Endodermal cell (in vitro differentiated cells): ENCODE results near the gene STT3A. TPM values are rescaled to one million over a fixed set of nuclear protein-coding genes. Genes with fewer than 3 reads are reported as not detected.
A peak's percentile ranks its signal among the peaks of the same experiment; 100 is the strongest.

Experiments
- DNase-seq: peaks from one replicate; pipeline ENCODE4 v3.0.0-alpha.2; 2017
- H3K27ac ChIP-seq: 2 replicates; pipeline ENCODE4 v1.5.1; 2013; ENCODE audit warnings: mild to moderate bottlenecking, low read depth, low read length, moderate library complexity
- H3K27me3 ChIP-seq: 2 replicates; pipeline ENCODE4 v1.6.1; 2013; ENCODE audit warnings: mild to moderate bottlenecking, low read length, moderate library complexity; ENCODE audit not compliant: insufficient read depth, control insufficient read depth, poor library complexity, severe bottlenecking
- H3K36me3 ChIP-seq: 2 replicates; pipeline ENCODE4 v1.7.0; 2013; ENCODE audit warnings: mild to moderate bottlenecking, low read length, moderate library complexity; ENCODE audit not compliant: control insufficient read depth, insufficient read depth
- H3K4me1 ChIP-seq: one replicate; pipeline ENCODE4 v1.7.0; 2013; ENCODE audit warnings: low read length; ENCODE audit not compliant: control insufficient read depth, insufficient read depth
- H3K4me3 ChIP-seq: 2 replicates; pipeline ENCODE4 v1.5.1; 2013; ENCODE audit warnings: mild to moderate bottlenecking, low read length, moderate library complexity
- H3K9ac ChIP-seq: 2 replicates; pipeline ENCODE4 v1.6.1; 2013; ENCODE audit warnings: mild to moderate bottlenecking, low read length, moderate library complexity; ENCODE audit not compliant: poor library complexity, severe bottlenecking; ENCODE audit errors: extremely low read depth
- H3K9me3 ChIP-seq: 2 replicates; pipeline ENCODE4 v1.6.1; 2013; ENCODE audit warnings: mild to moderate bottlenecking, low read length, moderate library complexity; ENCODE audit not compliant: control insufficient read depth
- H3K27ac Mint-ChIP-seq: 2 replicates; pipeline ENCODE4 v1.8.0; 2020; ENCODE audit warnings: mixed read lengths
- H3K27me3 Mint-ChIP-seq: 2 replicates; pipeline ENCODE4 v1.8.0; 2021; ENCODE audit warnings: mild to moderate bottlenecking, mixed read lengths; ENCODE audit not compliant: insufficient read depth
- H3K36me3 Mint-ChIP-seq: 2 replicates; pipeline ENCODE4 v1.8.0; 2020; ENCODE audit warnings: low read depth, mixed read lengths
- H3K4me1 Mint-ChIP-seq: 2 replicates; pipeline ENCODE4 v1.8.0; 2020; ENCODE audit warnings: mixed read lengths
- H3K4me3 Mint-ChIP-seq: 2 replicates; pipeline ENCODE4 v1.8.0; 2020; ENCODE audit warnings: mild to moderate bottlenecking, moderate library complexity, mixed read lengths
- H3K9me3 Mint-ChIP-seq: 2 replicates; pipeline ENCODE4 v1.8.0; 2020; ENCODE audit warnings: mild to moderate bottlenecking, mixed read lengths
- CTCF ChIP-seq: fragments of 200-600 bp; sonication (generic); conservative IDR thresholded peaks from 2 replicates; pipeline ENCODE4 v1.5.0; 2021; ENCODE audit warnings: antibody characterized with exemption, mild to moderate bottlenecking
- WGBS, 2 experiments: methylation state at CpG; one replicate each; pipeline versions ENCODE4 v1.1.5 to v1.1.7; 2013; ENCODE audit warnings: missing lambda C conversion rate in 2 of 2, mixed read lengths in 1 of 2; ENCODE audit not compliant: insufficient coverage in 1 of 2, insufficient read length in 1 of 2; 5-methylcytosine and 5-hydroxymethylcytosine counted together
- long read RNA-seq, 4 experiments: library from polyadenylated mRNA in 2 of 4; library from RNA in 1 of 4; library from capped mRNA in 1 of 4; stranded (forward) in 3 of 4; unstranded in 1 of 4; transcript quantifications; one replicate each; pipeline ENCODE4 v2.0.0, GENCODE V29; 2020 to 2021; ENCODE audit warnings: inconsistent platforms in 1 of 4
- polyA plus RNA-seq, 2 experiments: library from polyadenylated mRNA; stranded (reverse); fragments of 50-300 nt; gene quantifications; one replicate each; pipeline ENCODE4 v1.2.3, GENCODE V29; 2013
- total RNA-seq, 2 donors: library from RNA; stranded (reverse); fragmentation: NEBNext Ultra II Directional in 1 of 2; extraction: Animal tissue kit (Norgen Biotek cat#: 25700) in 1 of 2; gene quantifications; 2 replicates in 1 of 2; 3 replicates in 1 of 2; pipeline ENCODE4 v1.2.1, GENCODE V29; 2021

STT3A gene
- total RNA-seq: 100 to 1,000 TPM; 158 to 159 TPM
- 163 TPM for polyA plus RNA-seq (2013, experiment 1 of 2)
- 132 TPM for polyA plus RNA-seq (2013, experiment 2 of 2)
- long read RNA-seq, experiment 1, full-length matches to known transcripts: 16 of 37 reads
- long read RNA-seq, experiment 1, partial matches to known transcripts: 12 of 37 reads
- long read RNA-seq, experiment 1, other reads (novel, unspliced or antisense): 9 of 37 reads
- long read RNA-seq, experiment 2, full-length matches to known transcripts: 272 of 324 reads
- long read RNA-seq, experiment 2, partial matches to known transcripts: 17 of 324 reads
- long read RNA-seq, experiment 2, other reads (novel, unspliced or antisense): 35 of 324 reads
- long read RNA-seq, experiment 3, full-length matches to known transcripts: 500 of 635 reads
- long read RNA-seq, experiment 3, partial matches to known transcripts: 88 of 635 reads
- long read RNA-seq, experiment 3, other reads (novel, unspliced or antisense): 47 of 635 reads
- long read RNA-seq, experiment 4, full-length matches to known transcripts: 86 of 109 reads
- long read RNA-seq, experiment 4, partial matches to known transcripts: 15 of 109 reads
- long read RNA-seq, experiment 4, other reads (novel, unspliced or antisense): 8 of 109 reads

- Histone ChIP-seq H3K36me3 (peaks cover 24% of the 10 kb centered on the region), H3K4me1 (no peaks in the 10 kb centered on the region), H3K27ac (peak within 1 kb of the TSS; percentile 89), H3K4me3 (peak within 1 kb of the TSS; percentile 97), H3K9ac (peak within 1 kb of the TSS; percentile 97), H3K27me3 (no peaks in the 10 kb centered on the region), H3K9me3 (no peaks in the 10 kb centered on the region)
- peaks cover 20% of the 10 kb centered on the region for H3K36me3 Mint-ChIP-seq
- no peaks in the 10 kb centered on the region for H3K9me3 Mint-ChIP-seq
- peaks cover 20% of the 10 kb centered on the region for H3K4me1 Mint-ChIP-seq
- no peak for TF ChIP-seq CTCF
- 0 to 1% methylated on average over 33 to 55 of the region's 55 CpGs for WGBS, 2 experiments
- H3K27me3 Mint-ChIP-seq: no peaks in the 10 kb centered on the region
- peak within 1 kb of the TSS; percentile 95 for H3K27ac Mint-ChIP-seq
- DNase-seq: peak; percentile 100
- H3K4me3 Mint-ChIP-seq: peak within 1 kb of the TSS; percentile 95
These were observed at the start of gene STT3A for GRCh38 chr11:125592305-125593113. STT3A (plus strand) TSS chr11:125592852; CDS start chr11:125595916, 3,064 bp downstream.

GRCh38 chr11:125550780-125551179, 41.9 kb upstream of the STT3A start:
- H3K9me3 Mint-ChIP-seq: peaks cover 78% of the 10 kb centered on the region
- H3K4me1 Mint-ChIP-seq: peaks cover 2% of the 10 kb centered on the region
- DNase-seq: no peak
- TF ChIP-seq CTCF: no peak
- WGBS, 2 experiments: 89 to 100% methylated on average over 1 of the region's 1 CpG
- Histone ChIP-seq H3K4me3 (no peak overlapping the region), H3K4me1 (no peaks in the 10 kb centered on the region), H3K27me3 (no peaks in the 10 kb centered on the region), H3K27ac (no peak overlapping the region), H3K9ac (no peak overlapping the region), H3K36me3 (no peaks in the 10 kb centered on the region), H3K9me3 (peaks cover 90% of the 10 kb centered on the region)
- H3K36me3 Mint-ChIP-seq: peaks cover 7% of the 10 kb centered on the region
- no peaks in the 10 kb centered on the region for H3K27me3 Mint-ChIP-seq
- no peak overlapping the region for H3K27ac Mint-ChIP-seq
- no peak overlapping the region for H3K4me3 Mint-ChIP-seq

- 67 to 68% methylated on average over 1 of the region's 1 CpG for WGBS, 2 experiments
- no peaks in the 10 kb centered on the region for H3K36me3 ChIP-seq
- Mint-ChIP-seq H3K27me3 (no peaks in the 10 kb centered on the region), H3K27ac (no peak overlapping the region), H3K9me3 (peaks cover 75% of the 10 kb centered on the region), H3K4me1 (peaks cover 2% of the 10 kb centered on the region), H3K4me3 (no peak overlapping the region), H3K36me3 (peaks cover 7% of the 10 kb centered on the region)
- no peak for TF ChIP-seq CTCF
- no peak for DNase-seq
- H3K27me3 ChIP-seq: no peaks in the 10 kb centered on the region
- H3K4me1 ChIP-seq: no peaks in the 10 kb centered on the region
- no peak overlapping the region for H3K9ac ChIP-seq
- no peak overlapping the region for H3K27ac ChIP-seq
- peaks cover 79% of the 10 kb centered on the region for H3K9me3 ChIP-seq
- H3K4me3 ChIP-seq: no peak overlapping the region
These were observed 40.8 kb upstream of the STT3A start for GRCh38 chr11:125551835-125552342.
